ENCODE measurements around the gene WDR1. TPM values are rescaled to one million over a fixed set of nuclear protein-coding genes. Genes with fewer than 3 reads are reported as not detected.
"Not testable (repeated sequence)": the region's sequence is repeated elsewhere in the genome, so short reads cannot be mapped to it uniquely, and the experiment has no call there.

WDR1 gene
- total RNA-seq, 2 experiments from 2014 or later, result 197 to 198 TPM

DNA sequence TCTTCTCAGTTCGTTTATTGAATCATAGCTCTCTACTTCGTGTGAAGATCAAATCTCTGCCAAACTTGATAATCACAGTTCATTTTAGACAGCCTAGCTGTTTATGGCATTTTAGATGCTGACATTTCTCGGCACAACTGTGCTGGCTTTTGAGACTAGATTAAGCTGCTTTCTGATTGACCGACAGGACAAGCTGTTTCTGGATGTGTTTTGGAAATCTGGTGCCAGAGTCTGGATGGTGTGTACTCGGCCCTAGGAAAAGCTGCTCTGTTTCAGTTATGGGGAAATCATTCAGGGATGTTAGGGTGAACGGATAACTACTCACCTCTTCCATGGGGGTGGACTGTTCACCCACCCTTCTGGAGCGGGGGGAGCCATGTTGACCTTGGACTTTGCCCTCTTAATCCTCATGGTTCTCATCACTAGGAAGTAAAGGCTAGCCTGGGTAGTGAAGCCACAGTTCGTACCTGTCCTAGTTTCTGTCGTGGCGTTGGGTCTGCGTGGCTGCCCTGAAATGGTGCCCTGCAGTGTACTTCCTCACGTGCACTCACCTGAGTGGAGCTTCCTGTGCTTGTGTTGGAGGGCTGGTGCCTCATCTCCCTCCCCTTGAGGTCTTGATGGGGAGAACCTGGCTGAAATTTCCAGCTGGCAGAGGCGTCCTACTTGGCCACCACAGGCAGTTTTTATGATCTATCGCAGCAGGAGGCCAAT is 13.7 kb upstream of the WDR1 start:
- H3K4me3 Mint-ChIP-seq, result no peak overlapping the region
- Histone ChIP-seq H3K27ac (ENCODE audit: low read depth in 1 of 2, low read length in 2 of 2) (no peak overlapping the region), H3K4me3 (ENCODE audit: low read length) (no peak overlapping the region), H3K27me3 (ENCODE audit: control insufficient read depth in 1 of 2, insufficient read depth in 2 of 2, low read length in 2 of 2) (no peaks in the 10 kb centered on the region), H3K36me3 (ENCODE audit: insufficient read depth, low read length) (no peaks in the 10 kb centered on the region), H3K4me1 (ENCODE audit: insufficient read depth, low read length) (no peaks in the 10 kb centered on the region), H3K9me3 (ENCODE audit: control insufficient read depth in 1 of 2, insufficient read depth in 1 of 2, low read length in 2 of 2) (no peaks in the 10 kb centered on the region)
- H3K27ac Mint-ChIP-seq, result no peak overlapping the region
- ATAC-seq (ENCODE audit: poor library complexity), result no peak
- no peaks in the 10 kb centered on the region for H3K27me3 Mint-ChIP-seq
- no peaks in the 10 kb centered on the region for H3K36me3 Mint-ChIP-seq (ENCODE audit: low read depth)
- DNase-seq, result no peak
- TF ChIP-seq, protein P1, sequence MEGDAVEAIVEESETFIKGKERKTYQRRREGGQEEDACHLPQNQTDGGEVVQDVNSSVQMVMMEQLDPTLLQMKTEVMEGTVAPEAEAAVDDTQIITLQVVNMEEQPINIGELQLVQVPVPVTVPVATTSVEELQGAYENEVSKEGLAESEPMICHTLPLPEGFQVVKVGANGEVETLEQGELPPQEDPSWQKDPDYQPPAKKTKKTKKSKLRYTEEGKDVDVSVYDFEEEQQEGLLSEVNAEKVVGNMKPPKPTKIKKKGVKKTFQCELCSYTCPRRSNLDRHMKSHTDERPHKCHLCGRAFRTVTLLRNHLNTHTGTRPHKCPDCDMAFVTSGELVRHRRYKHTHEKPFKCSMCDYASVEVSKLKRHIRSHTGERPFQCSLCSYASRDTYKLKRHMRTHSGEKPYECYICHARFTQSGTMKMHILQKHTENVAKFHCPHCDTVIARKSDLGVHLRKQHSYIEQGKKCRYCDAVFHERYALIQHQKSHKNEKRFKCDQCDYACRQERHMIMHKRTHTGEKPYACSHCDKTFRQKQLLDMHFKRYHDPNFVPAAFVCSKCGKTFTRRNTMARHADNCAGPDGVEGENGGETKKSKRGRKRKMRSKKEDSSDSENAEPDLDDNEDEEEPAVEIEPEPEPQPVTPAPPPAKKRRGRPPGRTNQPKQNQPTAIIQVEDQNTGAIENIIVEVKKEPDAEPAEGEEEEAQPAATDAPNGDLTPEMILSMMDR (IDR thresholded peaks at IDR 0.05), result no peak
- ChIA-PET POLR2A (interaction anchor here (0.7 to 3.0 kb wide), 2 partner anchors 12 to 65 kb away, joined by 3 to 12 read pairs; no protein-coding TSS in a partner anchor), CTCF (no interaction called here)
- intact Hi-C loops (cut with DNase I, micrococcal nuclease), result no loop called here
- H3K4me1 Mint-ChIP-seq (ENCODE audit: low read depth), result no peaks in the 10 kb centered on the region
- no peaks in the 10 kb centered on the region for H3K9me3 Mint-ChIP-seq

DNA sequence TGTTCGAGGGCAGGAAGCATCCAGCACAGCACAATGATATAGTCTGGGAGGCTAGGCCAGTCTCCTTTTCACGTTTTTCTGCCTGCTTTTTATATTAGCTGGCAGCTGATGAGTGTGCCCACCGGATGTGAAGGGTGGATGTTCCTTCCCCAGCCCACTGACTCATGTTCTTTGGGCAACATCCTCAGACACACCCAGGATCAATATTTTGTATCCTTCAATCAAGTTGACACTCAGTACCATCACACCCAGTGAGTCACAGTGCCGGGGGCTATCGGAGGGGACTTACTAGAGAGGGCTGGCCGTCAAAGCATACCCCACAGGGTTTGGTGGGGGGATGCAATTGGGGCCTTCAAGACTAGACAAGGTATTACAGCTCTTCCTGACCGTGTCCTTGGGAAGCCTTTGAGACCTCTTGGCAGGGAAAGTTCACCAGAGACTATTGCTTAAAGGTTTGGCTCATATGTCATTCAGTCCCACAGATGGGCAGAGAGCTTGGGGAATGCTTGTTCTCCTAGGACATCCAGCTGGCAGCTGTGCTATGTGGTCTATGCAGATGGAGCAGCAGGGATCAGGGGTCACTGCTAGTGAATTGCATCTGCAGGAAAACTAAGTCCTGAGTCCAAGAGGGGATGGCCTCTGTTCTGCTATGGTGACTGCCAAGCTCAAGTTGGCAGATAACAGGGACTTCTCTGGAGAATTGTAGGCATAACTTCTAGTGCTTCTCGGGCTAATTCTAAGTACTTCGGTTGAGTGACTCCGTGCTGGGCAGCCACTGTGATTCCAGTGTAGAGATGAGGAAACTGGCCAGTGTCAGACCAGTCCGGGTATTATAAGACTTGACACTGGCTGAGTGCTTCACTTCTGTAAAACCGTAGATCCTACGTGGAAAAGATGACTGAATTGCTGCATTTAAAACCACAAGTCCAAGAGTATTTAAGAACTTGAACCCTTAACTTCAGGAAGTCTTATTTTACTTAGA is 12.9 kb upstream of the WDR1 start:
- Histone ChIP-seq H3K36me3 (ENCODE audit: insufficient read depth, low read length) (no peaks in the 10 kb centered on the region), H3K9me3 (ENCODE audit: control insufficient read depth in 1 of 2, insufficient read depth in 1 of 2, low read length in 2 of 2) (no peaks in the 10 kb centered on the region), H3K4me1 (ENCODE audit: insufficient read depth, low read length) (peaks cover 6% of the 10 kb centered on the region), H3K27me3 (ENCODE audit: control insufficient read depth in 1 of 2, insufficient read depth in 2 of 2, low read length in 2 of 2) (no peaks in the 10 kb centered on the region), H3K27ac (ENCODE audit: low read depth in 1 of 2, low read length in 2 of 2) (no peak overlapping the region), H3K4me3 (ENCODE audit: low read length) (no peak overlapping the region)
- CTCF ChIA-PET, result no interaction called here
- Mint-ChIP-seq H3K27me3 (no peaks in the 10 kb centered on the region), H3K9me3 (no peaks in the 10 kb centered on the region), H3K27ac (no peak overlapping the region), H3K36me3 (ENCODE audit: low read depth) (no peaks in the 10 kb centered on the region), H3K4me1 (ENCODE audit: low read depth) (peaks cover 8% of the 10 kb centered on the region), H3K4me3 (no peak overlapping the region)
- POLR2A ChIA-PET, result interaction anchor here (3.0 kb wide), 1 partner anchor 12 kb away, joined by 12 read pairs; no protein-coding TSS in a partner anchor
- ATAC-seq (ENCODE audit: poor library complexity), result no peak
- DNase-seq, result no peak
- TF ChIP-seq, protein P1 (IDR thresholded peaks at IDR 0.05), result no peak
- intact Hi-C loops (cut with DNase I, micrococcal nuclease), result no loop called here

DNA sequence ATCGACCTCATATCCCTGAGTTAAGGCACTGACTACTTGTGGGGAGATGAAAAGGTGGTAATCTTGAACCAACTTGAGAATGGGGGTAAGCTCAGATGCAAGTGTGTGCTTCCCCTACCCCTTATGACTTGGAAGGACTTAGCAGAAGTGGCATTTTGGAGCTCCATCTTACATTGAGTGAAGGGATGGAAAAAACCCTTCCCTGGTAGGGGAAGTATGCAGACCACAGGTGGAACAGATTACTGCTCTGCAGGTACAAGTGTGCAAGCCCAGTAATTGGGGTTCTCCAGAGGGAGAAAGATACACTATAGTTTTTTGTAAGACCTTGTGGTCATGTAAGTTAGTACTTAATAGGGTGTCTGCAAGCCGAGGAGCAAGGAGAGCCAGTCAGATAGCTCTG is 12.2 kb upstream of the WDR1 start:
- Histone ChIP-seq H3K27ac (ENCODE audit: low read depth in 1 of 2, low read length in 2 of 2) (no peak overlapping the region), H3K4me3 (ENCODE audit: low read length) (no peak overlapping the region), H3K4me1 (ENCODE audit: insufficient read depth, low read length) (peaks cover 13% of the 10 kb centered on the region), H3K9me3 (ENCODE audit: control insufficient read depth in 1 of 2, insufficient read depth in 1 of 2, low read length in 2 of 2) (no peaks in the 10 kb centered on the region), H3K36me3 (ENCODE audit: insufficient read depth, low read length) (no peaks in the 10 kb centered on the region), H3K27me3 (ENCODE audit: control insufficient read depth in 1 of 2, insufficient read depth in 2 of 2, low read length in 2 of 2) (no peaks in the 10 kb centered on the region)
- H3K4me3 Mint-ChIP-seq, result no peak overlapping the region
- DNase-seq (no peak), ATAC-seq (ENCODE audit: poor library complexity) (no peak)
- intact Hi-C loops (cut with DNase I, micrococcal nuclease), result no loop called here
- H3K4me1 Mint-ChIP-seq (ENCODE audit: low read depth), result peaks cover 15% of the 10 kb centered on the region
- H3K27me3 Mint-ChIP-seq, result no peaks in the 10 kb centered on the region
- CTCF ChIA-PET, result no interaction called here
- no peak overlapping the region for H3K27ac Mint-ChIP-seq
- TF ChIP-seq, protein P1 (IDR thresholded peaks at IDR 0.05), result no peak
- POLR2A ChIA-PET, result interaction anchor here (3.0 kb wide), 1 partner anchor 11 kb away, joined by 12 read pairs; no protein-coding TSS in a partner anchor
- H3K9me3 Mint-ChIP-seq, result no peaks in the 10 kb centered on the region
- H3K36me3 Mint-ChIP-seq (ENCODE audit: low read depth), result no peaks in the 10 kb centered on the region

DNA sequence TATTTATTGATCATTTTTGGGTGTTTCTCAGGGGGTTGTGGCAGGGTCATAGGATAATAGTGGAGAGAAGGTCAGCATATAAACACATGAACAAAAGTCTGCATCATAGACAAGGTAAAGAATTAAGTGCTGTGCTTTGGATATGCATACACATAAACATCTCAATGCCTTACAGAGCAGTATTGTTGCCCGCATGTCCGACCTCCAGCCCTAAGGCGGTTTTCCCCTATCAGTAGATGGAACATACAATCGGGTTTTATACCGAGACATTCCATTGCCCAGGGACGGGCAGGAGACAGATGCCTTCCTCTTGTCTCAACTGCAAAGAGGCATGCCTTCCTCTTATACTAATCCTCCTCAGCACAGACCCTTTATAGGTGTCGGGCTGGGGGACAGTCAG is 10.9 kb upstream of the WDR1 start:
- DNase-seq; H3K9me3 Mint-ChIP-seq; H3K36me3 ChIP-seq (ENCODE audit: insufficient read depth, low read length); H3K36me3 Mint-ChIP-seq (ENCODE audit: low read depth); H3K27ac ChIP-seq (ENCODE audit: low read depth in 1 of 2, low read length in 2 of 2); H3K27ac Mint-ChIP-seq; ATAC-seq (ENCODE audit: poor library complexity); CTCF ChIA-PET; H3K4me3 ChIP-seq (ENCODE audit: low read length); H3K4me3 Mint-ChIP-seq; H3K9me3 ChIP-seq (ENCODE audit: control insufficient read depth in 1 of 2, insufficient read depth in 1 of 2, low read length in 2 of 2); intact Hi-C loops (cut with DNase I, micrococcal nuclease); H3K27me3 ChIP-seq (ENCODE audit: control insufficient read depth in 1 of 2, insufficient read depth in 2 of 2, low read length in 2 of 2); H3K27me3 Mint-ChIP-seq: not testable (repeated sequence)
- H3K4me1 Mint-ChIP-seq (ENCODE audit: low read depth), result peaks cover 28% of the 10 kb centered on the region
- POLR2A ChIA-PET, result interaction anchor here (3.0 kb wide), 1 partner anchor 10 kb away, joined by 12 read pairs; no protein-coding TSS in a partner anchor
- H3K4me1 ChIP-seq (ENCODE audit: insufficient read depth, low read length), result peaks cover 23% of the 10 kb centered on the region

Measured in CD4-positive, alpha-beta T cell (primary cell).